ENCODE data around the gene CYTH2. TPM values are rescaled to one million over a fixed set of nuclear protein-coding genes. Genes with fewer than 3 reads are reported as not detected.
A peak's percentile ranks its signal among the peaks of the same experiment; 100 is the strongest.

The CYTH2 gene
- total RNA-seq, 2 donors from 2014 or later, result 42.3 to 53.4 TPM

GRCh38 chr19:48476176-48476575, 7.0 kb downstream of the CYTH2 start:
- Mint-ChIP-seq H3K4me1 (peaks cover 23% of the 10 kb centered on the region), H3K36me3 (ENCODE audit: low read depth) (no peaks in the 10 kb centered on the region), H3K4me3 (no peak overlapping the region), H3K27ac (no peak overlapping the region), H3K27me3 (no peaks in the 10 kb centered on the region)
- no peak for DNase-seq
- H3K9me3 ChIP-seq (ENCODE audit: control insufficient read depth, low read length, poor library complexity, severe bottlenecking), result no peaks in the 10 kb centered on the region
- ATAC-seq, result no peak

DNA sequence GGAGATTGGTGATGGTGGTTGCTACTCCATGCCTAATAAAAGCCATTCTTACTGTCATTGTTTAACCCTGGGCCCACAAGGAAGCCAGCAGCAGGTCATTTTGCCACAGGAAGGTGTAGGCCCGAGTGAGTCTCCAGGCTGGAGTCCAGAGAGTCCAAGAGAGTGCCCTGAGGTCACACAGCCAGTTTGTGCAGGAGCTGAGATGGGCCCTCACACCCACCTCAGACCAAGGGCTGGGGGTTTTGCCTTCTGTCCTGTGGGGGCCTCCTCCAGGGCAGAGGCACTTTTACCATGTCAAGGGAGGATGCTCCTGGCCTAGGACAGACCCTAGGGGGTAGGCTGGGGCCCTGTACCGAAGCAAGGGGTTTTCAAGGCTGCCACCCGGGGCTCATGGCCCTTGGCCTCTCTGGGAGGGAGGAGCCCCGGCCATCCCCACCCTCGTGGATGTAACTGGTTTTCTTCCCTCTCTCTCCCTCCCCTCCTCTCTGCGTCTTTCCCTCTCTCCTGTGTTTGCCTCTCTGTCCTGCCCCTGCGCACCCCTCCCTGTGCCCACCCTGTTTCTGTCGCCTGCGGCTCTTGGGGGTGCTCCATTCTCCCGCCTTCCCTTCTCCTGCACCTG, 8.0 kb downstream of the CYTH2 start:
- Mint-ChIP-seq H3K4me3 (no peak overlapping the region), H3K27ac (no peak overlapping the region), H3K36me3 (ENCODE audit: low read depth) (no peaks in the 10 kb centered on the region), H3K4me1 (peaks cover 23% of the 10 kb centered on the region), H3K27me3 (no peaks in the 10 kb centered on the region)
- no peak for ATAC-seq
- no peak for DNase-seq
- H3K9me3 ChIP-seq (ENCODE audit: control insufficient read depth, low read length, poor library complexity, severe bottlenecking), result no peaks in the 10 kb centered on the region

- no peaks in the 10 kb centered on the region for H3K27me3 Mint-ChIP-seq
- DNase-seq (no peak), ATAC-seq (no peak)
- H3K27ac Mint-ChIP-seq, result no peak overlapping the region
- H3K9me3 ChIP-seq (ENCODE audit: control insufficient read depth, low read length, poor library complexity, severe bottlenecking), result no peaks in the 10 kb centered on the region
- H3K4me3 Mint-ChIP-seq, result no peak overlapping the region
- H3K36me3 Mint-ChIP-seq (ENCODE audit: low read depth), result no peaks in the 10 kb centered on the region
- H3K4me1 Mint-ChIP-seq, result peaks cover 20% of the 10 kb centered on the region
Measured at GRCh38 chr19:48477698-48478338, 8.6 kb downstream of the CYTH2 start.

- peaks cover 20% of the 10 kb centered on the region for H3K4me1 Mint-ChIP-seq
- no peak overlapping the region for H3K4me3 Mint-ChIP-seq
- H3K27me3 Mint-ChIP-seq, result no peaks in the 10 kb centered on the region
- H3K27ac Mint-ChIP-seq, result no peak overlapping the region
- ATAC-seq (no peak), DNase-seq (no peak)
- no peaks in the 10 kb centered on the region for H3K9me3 ChIP-seq (ENCODE audit: control insufficient read depth, low read length, poor library complexity, severe bottlenecking)
- H3K36me3 Mint-ChIP-seq (ENCODE audit: low read depth), result no peaks in the 10 kb centered on the region
Measured at GRCh38 chr19:48478339-48479256, 9.4 kb downstream of the CYTH2 start.

DNA sequence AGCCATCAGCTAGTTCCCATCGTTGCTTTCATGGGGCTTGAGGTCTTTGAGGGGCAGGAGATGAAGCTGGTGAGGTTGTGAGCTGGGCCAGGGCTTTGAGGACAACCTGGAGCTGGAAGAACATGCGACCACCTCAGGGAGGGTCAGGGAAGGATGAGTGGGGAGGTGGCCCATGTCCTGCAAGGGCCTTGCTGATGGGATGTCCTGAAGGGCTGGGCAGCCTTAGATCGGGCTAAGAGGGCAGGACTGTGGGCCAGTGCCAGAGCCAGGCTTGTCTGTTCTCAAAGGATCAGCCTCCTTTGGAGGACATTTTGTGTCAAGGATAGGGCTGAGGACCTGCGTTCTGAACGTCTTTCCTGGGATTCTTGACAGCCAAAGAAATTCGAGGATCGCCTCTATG, 10.5 kb downstream of the CYTH2 start:
- H3K27me3 Mint-ChIP-seq, result no peaks in the 10 kb centered on the region
- H3K27ac Mint-ChIP-seq, result peak overlapping the region; percentile 88
- peak overlapping the region; percentile 91 for H3K4me3 Mint-ChIP-seq
- peaks cover 4% of the 10 kb centered on the region for H3K36me3 Mint-ChIP-seq (ENCODE audit: low read depth)
- DNase-seq (no peak), ATAC-seq (no peak)
- peaks cover 21% of the 10 kb centered on the region for H3K4me1 Mint-ChIP-seq
- no peaks in the 10 kb centered on the region for H3K9me3 ChIP-seq (ENCODE audit: control insufficient read depth, low read length, poor library complexity, severe bottlenecking)

DNA sequence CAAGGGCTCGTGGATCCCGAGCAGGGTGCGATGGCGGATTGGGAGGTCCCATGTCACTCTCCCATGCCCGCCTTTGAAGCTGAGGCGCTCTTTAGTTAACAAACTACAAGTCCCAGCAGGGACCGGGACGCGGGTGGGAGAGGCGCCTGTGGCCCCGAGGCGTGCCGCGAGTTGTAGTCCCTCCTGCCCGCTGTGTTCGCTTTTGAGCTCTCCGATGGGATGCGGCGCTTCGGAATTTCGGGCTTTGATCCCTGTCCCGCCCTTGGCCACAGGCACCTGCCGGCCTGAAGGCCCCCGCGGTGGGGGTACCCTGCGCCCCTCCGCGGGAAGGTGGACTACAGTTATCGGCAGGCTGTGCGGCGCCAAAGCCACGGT, 11.0 kb downstream of the CYTH2 start:
- Mint-ChIP-seq H3K36me3 (ENCODE audit: low read depth) (peaks cover 4% of the 10 kb centered on the region), H3K27me3 (no peaks in the 10 kb centered on the region), H3K4me3 (peak overlapping the region; percentile 91), H3K4me1 (peaks cover 18% of the 10 kb centered on the region), H3K27ac (peak overlapping the region; percentile 88)
- no peak for DNase-seq
- peak; percentile 62 for ATAC-seq
- H3K9me3 ChIP-seq (ENCODE audit: control insufficient read depth, low read length, poor library complexity, severe bottlenecking), result no peaks in the 10 kb centered on the region

GRCh38 chr19:48480558-48481500, 11.7 kb downstream of the CYTH2 start:
- H3K27ac Mint-ChIP-seq, result peak overlapping the region; percentile 88
- peaks cover 4% of the 10 kb centered on the region for H3K36me3 Mint-ChIP-seq (ENCODE audit: low read depth)

DNA sequence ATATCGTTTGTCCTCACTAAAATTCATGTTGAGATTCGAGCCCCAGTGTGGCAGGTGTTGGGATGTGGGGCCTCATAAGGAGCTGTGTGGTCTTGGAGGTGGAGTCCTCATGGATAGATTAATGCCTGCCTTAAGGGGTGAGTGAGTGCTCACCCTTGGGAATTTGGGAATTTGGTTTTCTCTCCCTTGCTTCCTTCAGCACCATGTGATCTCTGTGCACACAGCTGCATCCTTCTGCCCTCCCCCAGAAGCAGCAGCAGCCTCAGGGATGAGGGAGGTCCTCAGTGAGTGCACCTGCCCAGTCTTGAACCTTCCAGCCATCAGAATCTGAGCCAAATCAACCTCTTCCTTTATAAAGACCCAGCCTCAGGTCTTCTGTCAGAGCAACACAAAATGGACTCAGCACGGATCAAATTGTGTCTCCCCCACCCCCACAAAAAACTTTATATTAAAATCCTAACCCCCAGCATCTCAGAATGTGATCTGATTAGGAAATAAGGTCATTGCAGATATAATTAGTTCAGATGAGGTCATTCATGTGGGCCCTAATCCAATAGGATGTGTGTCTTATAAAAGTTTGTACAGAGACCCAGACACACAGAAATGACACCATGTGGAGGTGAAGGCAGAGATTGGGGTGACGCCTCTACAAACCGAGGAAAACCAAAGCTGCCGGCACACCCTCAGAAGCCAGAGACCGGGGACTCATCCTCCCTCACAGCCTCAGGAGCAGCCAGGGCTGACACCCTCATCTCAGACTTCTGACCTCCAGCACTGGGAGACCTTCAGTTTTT, 12.9 kb downstream of the CYTH2 start:
- ATAC-seq, result no peak
- peak overlapping the region; percentile 91 for H3K4me3 Mint-ChIP-seq

More at GRCh38 chr19:48480558-48481500, 11.7 kb downstream of the CYTH2 start:
- DNase-seq (peak; percentile 48 to 50 (median 49)), ATAC-seq (peak; percentile 83)
- no peaks in the 10 kb centered on the region for H3K27me3 Mint-ChIP-seq
- H3K4me3 Mint-ChIP-seq, result peak overlapping the region; percentile 91
- peaks cover 14% of the 10 kb centered on the region for H3K4me1 Mint-ChIP-seq
- no peaks in the 10 kb centered on the region for H3K9me3 ChIP-seq (ENCODE audit: control insufficient read depth, low read length, poor library complexity, severe bottlenecking)

GRCh38 chr19:48483301-48483700, 14.1 kb downstream of the CYTH2 start:
- H3K4me1 Mint-ChIP-seq, result peaks cover 15% of the 10 kb centered on the region
- no peak overlapping the region for H3K4me3 Mint-ChIP-seq
- no peak overlapping the region for H3K27ac Mint-ChIP-seq
- DNase-seq (no peak), ATAC-seq (no peak)
- no peaks in the 10 kb centered on the region for H3K27me3 Mint-ChIP-seq
- H3K36me3 Mint-ChIP-seq (ENCODE audit: low read depth), result peaks cover 7% of the 10 kb centered on the region
- H3K9me3 ChIP-seq (ENCODE audit: control insufficient read depth, low read length, poor library complexity, severe bottlenecking), result no peaks in the 10 kb centered on the region

More for the DNA sequence above, 12.9 kb downstream of the CYTH2 start:
- no peaks in the 10 kb centered on the region for H3K9me3 ChIP-seq (ENCODE audit: control insufficient read depth, low read length, poor library complexity, severe bottlenecking)
- Mint-ChIP-seq H3K27me3 (no peaks in the 10 kb centered on the region), H3K36me3 (ENCODE audit: low read depth) (peaks cover 7% of the 10 kb centered on the region), H3K27ac (peak overlapping the region; percentile 41), H3K4me1 (peaks cover 13% of the 10 kb centered on the region)
- DNase-seq, result no peak

DNA sequence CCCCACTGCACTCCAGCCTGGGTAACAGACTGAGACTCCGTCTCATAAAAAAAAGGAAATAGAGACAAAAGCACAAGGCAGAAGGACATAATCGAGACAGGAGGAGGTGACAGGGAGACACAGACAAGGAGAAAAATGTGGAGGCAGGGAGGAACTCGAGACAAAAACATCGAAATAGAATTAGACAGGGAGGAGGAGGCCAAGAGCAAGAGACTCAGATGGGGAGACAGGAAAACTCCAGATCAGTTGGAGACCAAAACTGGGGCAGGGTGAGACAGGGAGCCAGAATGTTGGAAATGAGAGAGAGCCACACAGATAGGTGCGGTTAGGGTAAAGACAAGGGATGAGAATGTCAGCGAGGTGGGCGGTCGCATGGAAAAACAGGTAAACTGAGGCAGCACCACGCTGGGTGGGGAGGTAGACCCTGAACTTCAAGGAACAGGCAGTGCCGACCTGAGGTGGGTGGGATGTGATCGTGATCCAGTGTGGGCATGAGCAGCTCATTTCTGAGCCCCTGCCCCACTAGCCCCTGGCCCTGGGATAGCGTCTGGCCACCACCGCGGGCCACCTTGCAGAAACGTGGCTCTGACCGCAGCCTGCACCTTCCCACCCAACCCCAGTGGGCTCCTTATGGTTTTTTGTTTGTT, 15.2 kb downstream of the CYTH2 start:
- ATAC-seq (no peak), DNase-seq (no peak)
- peaks cover 16% of the 10 kb centered on the region for H3K4me1 Mint-ChIP-seq
- H3K27ac Mint-ChIP-seq, result no peak overlapping the region
- H3K27me3 Mint-ChIP-seq, result no peaks in the 10 kb centered on the region
- H3K9me3 ChIP-seq (ENCODE audit: control insufficient read depth, low read length, poor library complexity, severe bottlenecking), result no peaks in the 10 kb centered on the region
- peaks cover 7% of the 10 kb centered on the region for H3K36me3 Mint-ChIP-seq (ENCODE audit: low read depth)
- no peak overlapping the region for H3K4me3 Mint-ChIP-seq

DNA sequence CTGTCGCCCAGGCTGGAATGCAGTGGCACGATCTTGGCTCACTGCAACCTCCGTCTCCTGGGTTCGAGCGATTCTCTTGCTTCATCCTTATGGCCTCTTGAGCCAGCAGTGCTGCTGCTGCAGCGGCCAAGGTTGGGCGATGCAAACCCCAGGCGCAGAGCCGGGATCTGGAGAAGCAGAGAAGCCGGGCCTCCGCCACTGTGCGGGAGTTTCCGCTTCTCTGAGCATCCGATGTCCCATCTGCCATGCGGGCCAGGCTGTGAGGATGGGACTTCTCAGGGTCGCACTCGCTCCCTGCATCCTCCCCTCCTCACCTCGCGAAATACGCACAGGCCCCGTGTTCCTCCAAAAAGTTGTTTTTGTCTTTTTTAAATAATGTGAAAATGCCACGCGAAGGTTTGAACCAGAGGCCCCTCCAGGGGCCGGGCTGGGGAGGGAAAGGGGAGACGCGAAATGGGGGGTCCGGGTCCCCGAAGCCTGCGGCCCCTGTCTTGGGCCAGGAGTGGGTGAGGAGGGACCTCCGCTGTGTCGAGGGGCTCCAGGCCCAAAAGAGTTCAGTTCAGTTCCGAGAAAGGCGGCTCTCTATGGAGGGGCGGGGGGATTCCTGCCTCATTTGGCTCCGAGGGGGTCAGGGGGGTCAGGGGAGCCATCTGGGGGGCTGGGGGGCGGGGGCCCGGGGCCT, 15.9 kb downstream of the CYTH2 start:
- H3K9me3 ChIP-seq (ENCODE audit: control insufficient read depth, low read length, poor library complexity, severe bottlenecking), result no peaks in the 10 kb centered on the region
- Mint-ChIP-seq H3K4me3 (no peak overlapping the region), H3K27me3 (no peaks in the 10 kb centered on the region), H3K36me3 (ENCODE audit: low read depth) (peaks cover 7% of the 10 kb centered on the region), H3K27ac (no peak overlapping the region), H3K4me1 (peaks cover 13% of the 10 kb centered on the region)
- DNase-seq (no peak), ATAC-seq (no peak)

Measured in T-helper 17 cell (primary cell).